Right lobe of liver (tissue), 4 donors: Measurements from ENCODE around the gene NEK10.

Experiments
- POLR2A ChIP-seq: fragments of 450-650 bp; IDR thresholded peaks from one replicate; pipeline ENCODE4 v1.6.1; 2017; ENCODE audit warnings: antibody characterized with exemption, mild to moderate bottlenecking
- TF ChIP-seq, protein P1 (sequence below), 4 donors: fragments of 200-600 bp in 3 of 4; fragments of 450-650 bp in 1 of 4; IDR thresholded peaks; one replicate each; pipeline versions ENCODE4 v1.5.1 to v1.8.0; 2016 to 2022; ENCODE audit warnings: antibody characterized with exemption in 4 of 4, mild to moderate bottlenecking in 2 of 4
- donor health status: DM: no; HTN: no; CAD: no.
- donor health status: DM: no; HTN: no; CAD: no.
- donor health status: DM: no; HTN: yes; CAD: no.

DNA sequence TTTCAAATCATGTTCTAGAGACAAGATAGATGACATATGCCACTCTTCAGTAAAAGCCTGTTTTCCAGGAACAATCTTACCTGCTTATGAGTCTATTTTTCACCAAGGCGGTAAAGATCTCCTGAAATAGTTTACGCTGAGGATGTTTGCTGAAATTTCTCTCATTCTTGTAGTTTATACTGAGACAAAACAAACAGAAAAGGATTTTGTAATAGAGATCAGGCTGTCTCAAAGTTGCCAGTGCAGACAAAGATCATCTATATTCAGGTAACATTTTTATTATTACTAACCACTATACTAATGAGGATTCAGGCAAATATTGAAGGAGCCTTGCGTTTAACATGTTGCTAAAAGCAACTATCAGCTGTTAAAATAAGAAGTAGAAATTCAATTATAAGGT is 25.0 kb downstream of the NEK10 start:
- TF ChIP-seq, protein P1, sequence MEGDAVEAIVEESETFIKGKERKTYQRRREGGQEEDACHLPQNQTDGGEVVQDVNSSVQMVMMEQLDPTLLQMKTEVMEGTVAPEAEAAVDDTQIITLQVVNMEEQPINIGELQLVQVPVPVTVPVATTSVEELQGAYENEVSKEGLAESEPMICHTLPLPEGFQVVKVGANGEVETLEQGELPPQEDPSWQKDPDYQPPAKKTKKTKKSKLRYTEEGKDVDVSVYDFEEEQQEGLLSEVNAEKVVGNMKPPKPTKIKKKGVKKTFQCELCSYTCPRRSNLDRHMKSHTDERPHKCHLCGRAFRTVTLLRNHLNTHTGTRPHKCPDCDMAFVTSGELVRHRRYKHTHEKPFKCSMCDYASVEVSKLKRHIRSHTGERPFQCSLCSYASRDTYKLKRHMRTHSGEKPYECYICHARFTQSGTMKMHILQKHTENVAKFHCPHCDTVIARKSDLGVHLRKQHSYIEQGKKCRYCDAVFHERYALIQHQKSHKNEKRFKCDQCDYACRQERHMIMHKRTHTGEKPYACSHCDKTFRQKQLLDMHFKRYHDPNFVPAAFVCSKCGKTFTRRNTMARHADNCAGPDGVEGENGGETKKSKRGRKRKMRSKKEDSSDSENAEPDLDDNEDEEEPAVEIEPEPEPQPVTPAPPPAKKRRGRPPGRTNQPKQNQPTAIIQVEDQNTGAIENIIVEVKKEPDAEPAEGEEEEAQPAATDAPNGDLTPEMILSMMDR (IDR thresholded peaks at IDR 0.05) = no peak
- TF ChIP-seq POLR2A = no peak
